Measurements from ENCODE around the gene BBLN. TPM values are rescaled to one million over a fixed set of nuclear protein-coding genes. Genes with fewer than 3 reads are reported as not detected.

The BBLN gene
- total and polyA plus RNA-seq, 11 donors = 29.9 to 280 (median 47.3) TPM

DNA sequence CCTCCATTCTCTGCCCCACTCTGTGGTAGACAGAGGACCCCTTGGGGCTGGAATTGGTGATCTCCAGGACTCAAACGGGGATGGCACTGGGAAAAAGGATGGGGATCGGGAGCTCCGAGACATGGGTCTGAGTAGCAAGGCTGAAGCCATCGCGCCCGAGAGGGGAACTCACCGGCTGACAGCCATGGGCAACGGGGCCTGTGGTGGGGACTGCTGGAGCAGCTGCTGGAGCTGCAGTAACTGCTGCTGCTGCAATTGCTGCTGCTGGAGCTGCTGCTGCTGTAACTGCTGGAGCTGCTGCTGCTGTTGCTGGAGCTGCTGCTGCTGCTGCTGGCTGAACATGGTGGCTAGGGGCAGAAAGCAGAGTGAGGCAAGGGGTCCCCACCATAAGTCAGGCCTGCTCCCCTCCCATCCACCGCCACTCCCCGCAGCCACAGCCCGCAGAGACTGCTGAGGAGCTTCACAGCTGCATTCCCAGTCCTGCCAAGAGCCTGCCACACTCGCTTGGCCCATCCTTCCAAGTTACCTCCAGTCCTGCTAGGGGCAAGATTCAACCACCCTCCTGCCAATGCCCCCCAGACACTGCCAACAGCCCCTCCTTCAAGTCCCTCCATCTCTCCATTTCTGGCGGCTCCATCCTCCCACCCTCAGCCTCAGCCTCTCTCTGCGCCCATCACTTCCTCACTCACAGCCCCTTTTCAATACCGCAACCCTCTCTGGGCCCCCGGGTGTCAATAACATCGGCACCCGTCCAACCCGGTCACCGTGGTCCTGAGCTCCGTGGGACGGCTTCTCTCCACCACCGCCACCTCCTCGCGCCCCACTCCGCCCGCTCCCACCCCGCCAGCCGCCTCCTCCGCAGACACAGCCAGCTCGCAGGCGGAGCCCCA, 30.7 kb downstream of the BBLN start:
- H3K9me3 ChIP-seq = no peaks in the 10 kb centered on the region
- ATAC-seq = peak; percentile 3 to 40 (median 22)

DNA sequence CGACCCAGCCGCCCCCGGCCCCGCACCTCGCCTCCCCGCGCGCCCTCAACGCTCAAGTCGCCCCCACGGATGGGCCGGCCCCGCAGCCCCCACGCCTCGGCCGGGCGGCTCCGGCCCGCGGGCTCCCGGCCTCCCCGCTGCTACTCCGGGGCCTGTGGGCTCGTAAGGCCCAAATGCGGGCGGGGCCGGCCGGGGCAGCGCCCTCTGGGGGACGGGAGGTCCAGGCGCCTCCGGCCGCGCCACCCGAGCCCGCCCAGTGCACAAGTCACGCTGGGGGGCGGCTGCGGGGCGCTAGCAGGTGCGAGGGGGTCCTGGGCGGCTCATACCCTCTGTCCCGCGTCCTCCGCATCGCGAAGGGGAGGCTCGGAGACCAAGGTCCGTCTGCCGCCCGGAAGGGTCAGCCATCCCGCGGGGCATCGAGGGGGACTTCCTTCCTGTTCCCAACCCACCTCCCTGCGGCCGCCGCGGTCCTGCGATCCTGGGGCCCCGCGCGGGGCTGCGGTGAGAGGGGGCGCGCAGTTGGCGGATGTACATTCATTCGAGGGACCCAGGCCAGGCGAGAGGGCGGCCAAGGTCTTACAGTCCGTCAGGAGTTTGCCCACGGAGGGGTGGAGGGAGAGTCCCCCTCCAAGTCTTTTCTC, 31.5 kb downstream of the BBLN start, which contains the start of gene CIZ1:
Gene CIZ1, minus strand, starts transcription at position 167 of the 641 bp plus-strand sequence. CDS start 715 bp downstream, outside the sequence.
- Histone ChIP-seq H3K4me1 (peaks cover 7 to 31% (median 18%) of the 10 kb centered on the region in 12 donors), H3K36me3 (peaks cover 0 to 38% (median 31%) of the 10 kb centered on the region in 9 donors), H3K9me3 (no peaks in the 10 kb centered on the region), H3K27ac (peak within 1 kb of the TSS; percentile 62 to 93 (median 90)), H3K4me3 (peak within 1 kb of the TSS; percentile 72 to 98 (median 90)), H3K27me3 (no peaks in the 10 kb centered on the region)
- TF ChIP-seq, protein P1, sequence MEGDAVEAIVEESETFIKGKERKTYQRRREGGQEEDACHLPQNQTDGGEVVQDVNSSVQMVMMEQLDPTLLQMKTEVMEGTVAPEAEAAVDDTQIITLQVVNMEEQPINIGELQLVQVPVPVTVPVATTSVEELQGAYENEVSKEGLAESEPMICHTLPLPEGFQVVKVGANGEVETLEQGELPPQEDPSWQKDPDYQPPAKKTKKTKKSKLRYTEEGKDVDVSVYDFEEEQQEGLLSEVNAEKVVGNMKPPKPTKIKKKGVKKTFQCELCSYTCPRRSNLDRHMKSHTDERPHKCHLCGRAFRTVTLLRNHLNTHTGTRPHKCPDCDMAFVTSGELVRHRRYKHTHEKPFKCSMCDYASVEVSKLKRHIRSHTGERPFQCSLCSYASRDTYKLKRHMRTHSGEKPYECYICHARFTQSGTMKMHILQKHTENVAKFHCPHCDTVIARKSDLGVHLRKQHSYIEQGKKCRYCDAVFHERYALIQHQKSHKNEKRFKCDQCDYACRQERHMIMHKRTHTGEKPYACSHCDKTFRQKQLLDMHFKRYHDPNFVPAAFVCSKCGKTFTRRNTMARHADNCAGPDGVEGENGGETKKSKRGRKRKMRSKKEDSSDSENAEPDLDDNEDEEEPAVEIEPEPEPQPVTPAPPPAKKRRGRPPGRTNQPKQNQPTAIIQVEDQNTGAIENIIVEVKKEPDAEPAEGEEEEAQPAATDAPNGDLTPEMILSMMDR (IDR thresholded peaks at IDR 0.05) = peak; percentile 54 to 98 (median 84)
- TF ChIP-seq POLR2A (IDR thresholded peaks at IDR 0.05) = peak in 1 of 2 donors; percentile 57
- WGBS, 4 donors = 0 to 1% (median 0%) methylated on average over 17 to 71 of the region's 71 CpGs
- ATAC-seq = peak; percentile 59 to 94 (median 90)
- intact Hi-C loops (cut with DNase I) = loop anchor here in 2 of 10 donors (5.0 to 10.0 kb wide), 2 partner anchors 153 to 436 kb away; partner anchors contain the start of gene SLC27A4 (in 1 of the 2)
- DNase-seq = peak; percentile 79 to 91 (median 84)

More for the DNA sequence above, 30.7 kb downstream of the BBLN start:
- DNase-seq = peak in 4 of 5 donors; percentile 37 to 74 (median 55)
- peaks cover 0 to 46% (median 37%) of the 10 kb centered on the region in 9 donors for H3K36me3 ChIP-seq
- peaks cover 7 to 31% (median 18%) of the 10 kb centered on the region in 12 donors for H3K4me1 ChIP-seq
- H3K27me3 ChIP-seq = no peaks in the 10 kb centered on the region
- intact Hi-C loops (cut with DNase I) = loop anchor here in 2 of 10 donors (5.0 to 10.0 kb wide), 2 partner anchors 154 to 437 kb away; partner anchors contain the start of gene SLC27A4 (in 1 of the 2)
- H3K4me3 ChIP-seq = peak overlapping the region; percentile 72 to 98 (median 90)
- no peak for TF ChIP-seq POLR2A (IDR thresholded peaks at IDR 0.05)
- TF ChIP-seq, protein P1 (IDR thresholded peaks at IDR 0.05) = no peak
- 19 to 21% (median 20%) methylated on average over 30 to 32 of the region's 32 CpGs for WGBS, 4 donors
- peak overlapping the region; percentile 62 to 93 (median 90) for H3K27ac ChIP-seq

DNA sequence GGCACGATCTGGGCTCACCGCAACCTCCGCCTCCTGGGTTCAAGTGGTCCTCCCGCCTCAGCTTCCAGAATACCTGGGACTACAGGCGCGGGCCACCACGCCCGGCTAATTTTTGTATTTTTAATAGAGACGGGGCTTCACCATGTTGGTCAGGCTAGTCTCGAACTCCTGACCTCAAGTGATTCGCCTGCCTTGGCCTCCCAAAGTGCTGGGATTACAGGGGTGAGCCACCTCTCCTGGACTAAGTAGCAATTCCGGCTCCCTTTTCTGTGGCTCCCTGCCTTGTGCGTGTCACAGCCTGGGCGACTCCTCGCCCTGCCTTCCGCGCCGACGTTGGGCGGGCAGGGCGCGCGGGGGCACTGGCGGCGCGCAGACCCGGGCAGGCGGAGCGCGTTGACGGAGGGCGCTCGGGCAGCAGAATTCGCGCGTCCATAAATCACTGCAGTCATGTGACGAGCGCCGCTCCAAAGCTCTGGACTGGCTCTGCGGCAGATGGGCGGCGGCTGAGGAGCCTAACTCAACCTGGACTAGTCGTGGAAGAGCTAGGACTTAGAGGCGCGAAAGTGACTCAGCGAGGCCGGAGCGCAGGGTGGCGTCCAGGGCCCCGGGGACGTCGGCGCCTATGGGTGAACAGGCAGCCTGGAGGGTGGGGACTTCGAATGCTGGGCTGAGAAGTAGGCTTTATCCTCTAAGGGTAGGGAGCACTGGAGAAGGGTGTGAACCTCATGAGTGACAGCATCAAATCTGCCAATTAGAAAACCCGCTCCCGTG, 32.7 kb downstream of the BBLN start:
- H3K4me1 ChIP-seq = peaks cover 7 to 31% (median 18%) of the 10 kb centered on the region in 12 donors
- peak; percentile 75 to 91 (median 81) for DNase-seq
- intact Hi-C loops (cut with DNase I) = loop anchor here in 2 of 10 donors (5.0 to 10.0 kb wide), 2 partner anchors 152 to 435 kb away; partner anchors contain the start of gene SLC27A4 (in 1 of the 2)
- peaks cover 0 to 25% (median 20%) of the 10 kb centered on the region in 9 donors for H3K36me3 ChIP-seq
- H3K27ac ChIP-seq = peak overlapping the region in 11 of 12 donors; percentile 30 to 93 (median 90)
- H3K4me3 ChIP-seq = peak overlapping the region in 10 of 12 donors; percentile 28 to 98 (median 90)
- H3K27me3 ChIP-seq = no peaks in the 10 kb centered on the region
- ATAC-seq = peak; percentile 47 to 83 (median 74)
- WGBS, 4 donors = 10 to 43% (median 20%) methylated on average over 49 to 56 of the region's 56 CpGs
- H3K9me3 ChIP-seq = no peaks in the 10 kb centered on the region
- TF ChIP-seq, protein P1 (IDR thresholded peaks at IDR 0.05) = peak in 7 of 12 donors; percentile 29 to 76 (median 53)
- TF ChIP-seq POLR2A (IDR thresholded peaks at IDR 0.05) = peak in 1 of 2 donors; percentile 45
